Activated T-cell treated with anti-CD3 and anti-CD28 coated beads for 48 hours (primary cell): ENCODE measurements around the gene MYH15.

Source experiments
- DNase-seq: peaks from one replicate; pipeline ENCODE4 v3.0.0-alpha.2; 2020; ENCODE audit warnings: low read depth

The MYH15 gene

DNA sequence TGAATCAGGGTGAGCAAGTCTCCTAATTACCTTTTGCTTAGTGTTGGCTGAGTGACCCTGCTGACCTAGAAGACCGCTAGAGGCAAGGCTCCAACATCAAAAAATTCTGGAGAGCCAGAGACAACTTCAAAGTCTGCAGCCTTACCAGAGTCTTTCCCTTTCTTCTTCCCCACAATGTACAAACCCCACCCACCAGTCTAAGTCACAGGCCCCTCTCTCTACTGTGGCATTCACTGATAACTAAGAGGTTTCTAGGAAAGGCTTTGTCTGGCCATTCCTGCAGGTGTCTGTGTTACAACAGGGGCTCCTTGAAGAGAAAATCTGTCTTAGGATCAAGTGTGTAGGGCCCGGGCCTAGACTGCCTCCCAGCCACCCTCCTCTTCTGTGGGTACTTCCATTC lies 525 bp downstream of the MYH15 start:
- no peak for DNase-seq

DNA sequence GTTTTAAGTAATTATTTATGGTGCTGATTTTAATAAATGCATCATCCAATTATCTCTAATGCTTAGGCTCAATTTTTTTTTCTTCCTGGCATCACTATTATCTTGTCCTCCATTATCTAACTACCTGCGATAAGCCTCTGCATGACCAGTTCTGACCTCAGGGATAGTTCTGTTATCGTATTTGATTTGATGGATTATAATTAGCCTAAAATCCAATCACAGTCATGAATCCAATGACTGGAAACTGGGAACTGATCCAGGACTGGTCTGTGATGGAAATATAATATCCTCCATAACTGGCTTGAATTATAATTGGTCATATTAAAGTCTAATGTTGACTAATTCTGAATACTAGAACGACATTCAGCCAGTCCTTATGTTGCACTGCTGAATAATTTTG lies 1.1 kb downstream of the MYH15 start:
- DNase-seq = no peak

DNA sequence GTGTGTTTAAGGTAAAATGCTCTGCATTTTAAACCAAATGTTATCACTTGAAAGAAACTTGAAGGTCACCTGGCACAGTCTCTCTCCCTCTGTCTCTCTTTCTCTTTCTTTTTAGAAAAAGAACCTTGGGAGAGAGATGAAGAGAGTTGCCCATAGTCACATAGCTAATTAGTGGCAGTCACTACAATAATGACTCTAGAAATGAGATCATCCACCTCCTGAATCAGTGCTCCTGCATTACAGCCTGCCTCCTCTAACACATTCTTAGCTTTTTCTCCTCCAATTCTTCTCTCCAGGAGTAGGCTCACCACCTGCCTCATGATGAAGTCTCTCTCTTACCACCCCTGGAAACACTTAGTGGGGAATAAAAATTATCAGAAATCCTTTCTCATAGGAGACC lies 2.5 kb downstream of the MYH15 start:
- no peak for DNase-seq

DNA sequence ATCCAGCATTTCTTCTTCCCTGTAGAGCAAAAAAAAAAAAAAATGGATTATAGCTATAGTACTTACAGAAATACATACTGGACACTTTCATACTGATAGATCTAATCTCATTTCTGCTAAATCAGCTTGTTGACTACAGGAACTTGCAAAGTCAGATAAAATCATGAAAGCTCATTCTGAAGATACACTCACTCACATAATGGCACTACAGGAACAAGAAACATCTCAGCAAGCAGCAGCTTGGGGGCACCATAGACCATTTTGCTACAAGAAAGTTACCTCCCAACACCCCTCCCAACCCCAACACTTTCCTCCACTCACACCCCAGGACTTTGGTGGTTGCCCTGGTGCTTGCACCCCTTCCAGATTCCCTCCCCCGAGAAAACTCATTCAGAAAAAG lies 4.6 kb downstream of the MYH15 start:
- no peak for DNase-seq

DNA sequence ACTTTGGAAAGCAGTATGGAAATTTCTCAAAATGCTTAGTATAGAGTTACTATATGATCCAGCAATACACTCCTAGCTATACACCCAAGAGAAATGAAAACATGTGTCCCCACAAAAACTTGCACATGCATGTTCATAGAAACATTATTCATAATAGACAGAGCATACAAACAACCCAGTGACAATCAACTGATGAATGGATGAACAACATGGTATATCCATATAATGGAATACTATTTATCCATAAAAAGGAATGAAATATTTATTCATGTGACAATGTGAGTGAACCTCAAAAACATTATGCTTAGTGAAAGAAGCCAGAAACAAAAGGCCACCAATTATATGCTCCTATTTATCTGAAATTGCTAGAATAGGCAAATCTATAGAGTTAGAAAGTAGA lies 6.7 kb downstream of the MYH15 start:
- no peak for DNase-seq

DNA sequence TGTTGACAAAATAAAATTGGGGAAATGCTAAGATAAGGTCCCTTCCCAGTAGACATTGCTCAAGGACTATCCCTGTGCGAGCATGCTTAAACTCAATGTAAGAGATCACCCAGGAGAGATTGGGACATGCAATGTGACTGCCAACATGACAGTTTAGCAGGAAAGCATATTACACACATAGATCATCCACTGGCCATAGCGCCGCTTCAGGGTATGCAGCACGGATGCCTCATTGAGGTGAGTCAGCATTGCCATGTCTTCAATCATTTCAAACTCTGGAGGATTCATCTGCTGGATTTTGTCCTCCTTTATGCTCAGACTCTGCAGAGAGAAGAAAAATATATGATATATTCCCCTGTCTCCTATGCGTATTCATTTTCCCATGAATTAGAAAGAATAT lies 8.9 kb downstream of the MYH15 start:
- no peak for DNase-seq

DNA sequence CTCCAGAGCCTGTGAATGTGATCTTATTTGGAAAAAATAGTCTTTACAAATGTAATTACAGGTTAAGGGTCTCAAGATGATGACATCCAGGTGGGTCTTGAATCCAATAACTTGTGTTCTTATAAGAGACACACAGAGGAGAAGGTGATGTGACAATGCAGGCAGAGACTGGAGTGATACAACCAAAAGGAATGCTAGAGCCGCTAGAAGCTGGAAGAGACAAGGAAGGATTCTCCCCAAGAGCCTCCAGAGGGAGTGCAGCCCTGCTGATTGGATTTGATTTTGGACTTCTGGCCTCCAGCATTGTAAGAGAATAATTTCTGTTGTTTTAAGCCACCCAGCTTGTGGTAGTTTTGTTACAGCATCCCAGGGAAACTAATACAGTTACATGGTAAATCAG lies 9.7 kb downstream of the MYH15 start:
- no peak for DNase-seq

DNA sequence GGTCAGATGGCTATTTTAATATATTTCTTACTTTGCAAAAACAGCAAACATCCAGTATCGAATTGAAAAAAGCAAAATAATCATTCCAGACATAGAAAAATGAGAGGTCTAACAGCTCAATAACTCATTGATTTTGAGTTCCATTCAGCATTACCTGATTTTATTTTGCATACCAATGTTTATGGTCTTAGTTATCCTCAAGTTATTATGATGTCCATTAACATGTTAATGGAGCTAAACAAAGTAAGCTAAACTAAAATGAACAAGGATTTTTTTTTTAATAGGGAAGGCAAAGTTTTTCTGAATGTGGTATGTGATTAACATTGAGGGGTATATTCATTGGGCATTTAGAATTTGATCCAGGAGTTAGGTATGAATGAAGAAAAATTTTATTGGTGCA lies 13.1 kb downstream of the MYH15 start:
- DNase-seq = no peak

DNA sequence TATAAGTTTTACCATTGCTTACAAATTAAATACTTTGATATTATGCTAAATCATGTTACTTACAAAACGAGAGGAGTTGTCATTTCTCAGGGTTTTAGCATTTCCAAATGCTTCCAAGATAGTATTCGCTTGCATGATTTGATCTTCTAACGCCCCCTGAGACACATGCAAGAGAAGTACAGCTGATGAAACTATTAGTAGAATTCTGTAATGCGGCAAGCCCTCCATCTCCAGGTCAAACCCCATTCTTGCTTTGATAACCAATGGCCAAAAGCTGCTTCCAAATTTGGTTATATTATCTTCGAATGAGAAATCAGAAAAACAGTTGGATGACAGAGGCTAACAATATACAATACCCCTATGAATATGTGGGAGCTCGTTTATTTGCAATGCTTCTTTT lies 14.7 kb downstream of the MYH15 start:
- DNase-seq = no peak

DNA sequence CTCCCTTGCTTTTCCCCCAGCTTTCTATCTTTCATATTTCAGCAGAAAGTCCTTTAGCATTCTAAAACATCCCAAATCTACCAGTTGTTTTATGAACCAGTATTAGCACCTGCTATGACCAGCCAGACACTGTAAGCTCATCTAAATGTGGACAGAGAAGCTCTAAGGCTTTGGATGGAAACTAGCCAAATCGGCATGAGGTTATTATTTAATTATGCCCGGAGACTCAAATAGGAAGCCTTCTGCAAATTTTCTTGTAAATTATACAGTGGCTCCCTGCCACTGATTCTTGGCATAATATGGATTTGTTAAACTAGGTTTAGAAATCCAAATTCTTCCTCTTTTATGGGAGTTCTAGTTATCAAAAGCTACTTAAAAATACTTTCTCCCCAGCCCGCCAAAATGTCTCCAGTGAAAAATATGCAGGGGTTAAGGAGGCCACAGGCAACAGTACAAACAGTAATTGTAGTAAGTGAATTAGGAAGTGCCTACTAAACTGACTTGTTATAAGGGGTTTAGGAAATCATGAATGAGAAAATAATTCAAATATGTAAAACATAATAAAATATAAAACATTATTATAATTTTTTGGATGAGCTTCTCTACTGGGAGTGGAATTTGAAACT lies 15.4 kb downstream of the MYH15 start:
- DNase-seq = no peak

DNA sequence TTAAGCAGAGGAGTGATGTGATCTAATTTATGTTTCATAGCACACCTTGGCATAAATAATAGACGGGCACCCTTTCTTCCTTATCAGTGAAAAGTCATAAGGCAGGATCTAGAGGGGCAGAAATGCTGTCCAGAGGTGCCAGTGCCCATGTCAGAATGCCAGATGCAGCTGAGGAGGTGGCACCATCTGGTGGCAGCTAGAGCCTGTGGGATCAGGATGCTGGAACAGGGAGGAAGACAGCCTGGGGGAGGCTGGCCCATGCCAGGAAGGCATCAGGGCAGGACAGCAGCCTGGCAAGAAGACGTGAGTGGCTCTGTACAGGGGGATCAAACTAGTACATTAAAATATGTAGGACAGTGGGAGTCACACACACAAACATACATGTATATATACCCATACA lies 16.5 kb downstream of the MYH15 start:
- DNase-seq = no peak

DNA sequence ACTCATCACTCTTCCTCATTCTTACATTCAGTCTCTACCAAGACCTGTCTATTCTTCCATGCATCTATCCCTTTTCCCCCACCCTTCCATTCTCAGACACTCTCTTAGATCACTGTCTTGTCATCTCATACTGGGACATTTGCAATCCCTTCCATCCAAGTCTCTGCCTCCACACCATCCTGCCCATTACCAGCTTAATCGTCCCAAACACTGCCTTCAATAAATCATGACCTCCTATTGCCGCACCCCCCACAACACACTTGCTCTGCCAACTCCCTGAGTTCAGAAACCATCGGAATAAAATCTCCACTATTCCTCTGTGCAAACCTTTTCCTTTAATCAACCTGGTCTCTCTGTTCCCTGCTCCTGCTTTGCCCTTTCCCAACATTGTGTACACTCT lies 18.9 kb downstream of the MYH15 start:
- DNase-seq = no peak

DNA sequence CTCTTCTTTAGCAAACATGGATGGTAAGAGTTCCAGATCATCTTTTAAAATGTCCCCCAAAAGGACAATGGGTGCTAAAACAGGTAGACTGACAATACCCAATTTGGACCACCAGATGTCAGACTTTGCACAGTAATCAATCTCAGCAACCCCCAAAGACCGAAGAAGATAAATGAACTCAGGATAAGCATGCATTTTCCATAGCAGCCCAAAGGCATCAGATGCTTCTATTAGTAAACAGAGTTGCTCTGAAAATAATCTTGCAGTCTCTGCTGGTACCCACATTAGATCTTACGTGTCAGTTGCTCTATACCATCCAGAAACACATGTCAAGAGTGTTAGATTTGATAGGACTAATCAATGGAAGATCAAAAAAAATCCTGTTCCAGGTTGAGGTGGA lies 20.6 kb downstream of the MYH15 start:
- no peak for DNase-seq

DNA sequence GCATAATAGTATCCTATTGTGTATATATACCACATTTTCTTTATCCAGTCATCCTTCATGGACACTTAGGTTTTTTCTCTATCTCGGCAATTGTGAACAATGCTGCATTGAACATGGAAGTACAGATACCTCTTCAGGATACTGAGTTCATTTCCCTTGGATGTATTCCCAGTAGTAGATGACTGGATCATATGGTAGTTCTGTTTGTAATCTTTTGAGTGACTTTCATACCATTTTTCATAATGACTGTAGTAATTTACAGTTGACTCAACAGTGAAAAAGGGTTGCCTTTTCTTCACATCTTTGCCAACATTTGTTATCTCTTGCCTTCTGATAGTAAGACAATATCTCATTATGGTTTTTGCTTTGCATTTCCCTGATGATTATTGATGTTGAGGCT lies 21.8 kb downstream of the MYH15 start:
- no peak for DNase-seq

DNA sequence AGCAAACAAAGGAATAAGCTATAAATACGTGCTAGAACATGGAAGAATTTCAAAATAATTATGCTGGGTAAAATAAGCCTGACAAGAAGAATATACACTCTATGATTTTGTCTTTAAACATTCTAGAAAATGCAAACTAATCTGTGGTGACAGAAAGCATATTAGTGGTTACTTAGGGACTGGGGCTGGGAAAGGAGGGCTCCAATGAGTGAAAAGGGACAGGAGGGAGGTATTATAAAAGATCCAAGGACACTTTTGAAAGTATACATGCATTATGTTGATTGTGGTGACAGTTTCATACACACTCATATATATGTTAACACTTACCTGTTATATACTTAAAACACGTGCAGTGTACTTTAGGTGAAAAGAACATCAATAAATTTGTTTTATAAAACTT lies 23.0 kb downstream of the MYH15 start:
- DNase-seq = no peak

DNA sequence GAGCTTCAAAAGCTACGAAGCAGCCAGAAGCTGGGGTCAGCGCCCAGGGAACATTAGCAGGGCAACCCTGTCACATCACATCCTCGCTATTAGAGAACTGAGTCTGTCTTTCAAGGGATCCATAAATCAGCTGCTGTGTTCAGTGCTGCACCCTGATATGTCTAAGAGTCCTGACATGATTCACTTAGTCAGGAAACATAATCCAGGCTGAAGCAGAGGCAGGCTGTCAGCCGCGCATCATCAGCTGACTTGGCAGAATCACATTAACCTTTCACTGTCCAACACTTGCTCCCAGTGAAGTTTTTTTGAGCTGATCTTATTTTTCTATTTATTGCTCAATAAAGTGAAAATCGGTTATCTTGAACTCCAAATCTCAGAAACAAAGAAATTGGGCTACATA lies 23.5 kb downstream of the MYH15 start:
- no peak for DNase-seq

DNA sequence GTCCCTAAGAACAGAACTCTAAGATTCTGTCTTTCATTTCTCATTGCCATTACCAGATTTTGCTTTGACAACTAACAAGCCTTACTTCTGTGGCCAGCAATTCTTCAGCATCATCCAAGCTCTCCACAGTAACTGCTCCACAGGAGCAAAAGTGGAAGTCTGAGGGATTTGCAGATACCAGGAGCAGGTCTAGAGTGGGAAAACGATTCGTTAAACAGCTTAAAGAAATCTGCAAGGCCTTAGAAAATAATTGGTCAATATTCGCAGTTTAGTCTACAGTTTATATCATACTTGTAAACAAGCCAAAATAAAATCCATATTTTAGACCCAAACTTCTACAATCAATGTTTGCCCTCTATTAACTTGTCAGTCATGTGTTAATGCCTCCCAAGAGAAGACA lies 24.1 kb downstream of the MYH15 start:
- no peak for DNase-seq

DNA sequence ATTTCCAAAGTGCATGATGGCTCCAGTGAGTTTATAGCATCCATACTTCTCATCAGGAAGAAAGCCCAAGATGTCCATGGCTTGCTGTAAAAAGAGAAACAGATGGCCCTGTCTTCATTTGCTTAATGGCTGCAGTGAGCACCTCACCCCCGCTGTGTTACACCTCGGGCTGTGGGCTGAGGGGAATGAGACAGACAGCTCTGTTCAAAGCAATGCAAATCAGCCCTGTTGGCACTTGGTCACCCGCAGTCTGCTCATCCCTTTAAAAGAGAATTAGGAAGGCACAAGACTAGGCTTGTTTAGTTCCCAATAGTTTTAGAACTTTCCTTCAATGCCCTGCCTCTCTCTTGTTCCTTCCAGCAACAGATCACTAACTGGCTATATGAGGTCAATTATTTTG lies 25.2 kb downstream of the MYH15 start:
- DNase-seq = no peak

DNA sequence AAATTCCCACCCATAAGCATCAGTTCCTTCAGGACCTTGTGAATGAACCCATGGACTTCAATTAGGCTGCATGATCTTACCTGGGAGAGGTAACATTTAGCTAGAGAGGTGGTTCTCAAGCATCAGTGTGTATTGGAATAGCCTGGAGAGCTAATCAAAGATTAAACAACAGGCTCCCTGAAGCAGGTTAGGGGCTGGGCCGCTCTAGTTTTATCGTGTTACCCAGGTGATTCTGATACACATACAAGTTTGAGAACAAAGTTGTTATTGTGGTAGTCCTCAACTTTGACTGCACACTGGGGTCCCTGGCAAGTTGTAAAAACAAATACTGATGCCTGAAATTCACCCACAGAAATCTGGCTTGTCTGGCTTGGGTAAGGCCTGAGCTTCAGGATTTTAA lies 31.2 kb downstream of the MYH15 start:
- no peak for DNase-seq

DNA sequence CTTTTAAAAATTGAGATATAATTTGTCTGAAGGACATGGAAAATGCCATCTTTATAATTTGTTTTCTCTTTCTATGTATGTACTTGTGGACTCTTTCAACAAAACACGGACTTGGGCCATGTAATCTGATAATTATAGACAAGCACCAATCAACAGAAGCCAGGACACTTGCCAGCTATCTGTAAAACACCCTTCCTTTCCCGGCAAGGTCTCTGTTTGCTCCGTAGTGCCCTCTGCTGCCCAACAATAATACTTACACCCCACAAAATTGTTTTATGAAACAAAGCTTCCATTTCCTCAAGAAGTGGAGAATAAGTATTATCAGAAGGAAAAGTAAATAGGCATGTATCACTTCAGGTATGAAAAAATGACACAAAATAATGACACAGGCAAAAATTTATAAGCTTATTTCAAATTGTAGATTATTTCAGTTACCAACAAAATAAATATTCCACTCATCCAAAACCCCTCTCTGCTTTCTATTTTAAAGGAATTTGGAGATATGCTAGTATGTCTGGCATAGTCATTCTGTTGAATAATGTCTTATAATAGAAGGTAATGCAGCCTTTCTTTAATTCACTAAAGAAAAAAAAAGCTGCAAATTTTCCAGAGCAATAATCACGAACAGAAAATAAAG lies 32.8 kb downstream of the MYH15 start:
- DNase-seq = peak; percentile 45

DNA sequence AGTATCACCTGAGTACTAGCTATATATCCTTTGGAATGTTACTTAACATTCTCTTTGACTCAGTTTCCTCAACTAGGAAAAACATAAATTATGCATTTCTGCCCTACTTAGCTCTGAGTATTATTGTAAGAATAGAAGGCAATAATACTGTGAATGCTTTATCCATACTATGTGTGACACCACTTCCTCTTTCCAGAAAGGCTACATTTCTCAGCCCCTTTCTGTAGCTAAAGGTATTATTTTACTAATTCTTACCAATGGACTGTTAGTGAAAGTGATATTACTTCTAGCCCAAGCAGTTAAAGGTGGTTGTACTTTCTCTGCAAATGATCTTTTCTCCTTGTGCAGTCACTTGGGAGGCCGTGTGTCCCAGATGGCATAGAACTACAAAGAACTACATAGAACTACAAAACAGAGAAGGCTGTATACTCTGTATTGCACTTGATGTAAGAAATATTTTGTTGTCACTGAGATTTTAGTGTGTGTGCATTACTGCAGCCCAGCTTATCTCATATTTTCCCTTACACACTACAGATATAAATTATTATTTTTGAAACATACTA lies 35.1 kb downstream of the MYH15 start:
- DNase-seq = no peak

DNA sequence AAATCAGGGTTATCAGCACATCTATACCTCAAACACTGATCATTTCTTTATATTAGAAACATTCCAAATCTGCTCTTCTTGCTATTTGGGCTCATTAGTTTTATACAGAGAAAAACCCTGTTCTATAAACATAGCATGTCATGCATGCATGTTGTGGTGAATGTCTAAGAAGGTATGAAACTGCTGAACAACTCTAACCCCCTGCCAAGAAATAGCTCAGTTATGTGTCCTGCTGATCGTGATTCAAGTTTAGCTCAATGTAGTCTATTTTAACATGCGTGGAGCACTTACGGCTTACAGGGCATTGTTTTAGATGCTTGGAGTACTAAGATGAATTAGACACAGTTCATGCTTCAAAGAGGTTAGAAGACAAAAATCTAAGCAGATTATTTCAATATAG lies 35.8 kb downstream of the MYH15 start:
- no peak for DNase-seq

DNA sequence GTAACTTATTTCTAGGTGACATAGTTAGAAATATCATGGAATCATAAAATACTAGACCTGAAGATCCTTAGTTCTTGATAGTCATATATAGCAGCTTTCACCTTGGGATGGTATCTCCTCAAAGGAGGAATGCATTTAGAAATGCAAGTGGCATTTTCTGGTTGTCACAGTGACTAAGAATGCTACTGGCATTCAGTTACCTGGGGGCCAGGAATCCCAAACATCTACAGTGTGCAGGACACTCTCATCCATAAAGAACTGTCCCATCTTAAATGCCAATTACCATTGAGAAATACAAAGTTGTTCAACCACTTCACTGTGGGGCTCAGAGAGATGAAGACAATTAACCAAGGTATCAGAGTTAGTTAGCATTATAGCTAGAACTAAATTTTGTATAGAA lies 36.7 kb downstream of the MYH15 start:
- no peak for DNase-seq

DNA sequence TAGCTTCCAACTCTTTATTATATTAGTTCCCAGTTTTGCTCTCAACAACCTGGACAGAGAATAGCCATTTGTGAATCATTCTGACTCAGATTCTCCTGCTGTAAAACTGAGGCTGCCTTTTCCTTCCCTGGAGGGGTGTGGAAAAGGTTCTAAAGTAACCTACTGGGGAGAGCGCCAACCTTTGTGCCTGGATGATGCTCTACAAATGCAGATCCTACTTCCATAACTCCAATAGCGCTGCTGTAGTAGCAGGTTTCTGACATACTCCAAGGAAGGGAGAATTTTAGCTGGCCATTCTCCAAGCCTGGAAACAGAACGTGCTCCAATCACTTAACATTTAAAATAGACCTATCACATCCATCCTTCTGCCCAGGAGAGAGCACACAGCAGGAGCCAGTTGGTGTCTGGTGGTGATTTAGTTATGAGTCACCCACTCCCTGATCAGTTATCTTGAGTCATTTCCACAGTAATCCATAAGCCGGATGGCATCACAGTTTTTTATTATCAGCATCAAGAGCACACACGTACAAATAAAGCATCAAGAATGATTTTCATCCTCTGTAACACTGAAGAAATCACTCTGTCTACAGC lies 38.3 kb downstream of the MYH15 start:
- no peak for DNase-seq
